VCaP (cell line): ENCODE data around the gene CEP131.
A peak's percentile ranks its signal among the peaks of the same experiment; 100 is the strongest.

Experiments used
- H3K27ac ChIP-seq: fragments of 450-650 bp; 2 replicates; pipeline ENCODE4 v1.5.1; 2017
- CTCF ChIP-seq: fragments of 450-650 bp; conservative IDR thresholded peaks from 2 replicates; pipeline ENCODE4 v1.5.1; 2017; ENCODE audit warnings: mild to moderate bottlenecking, moderate library complexity

The CEP131 gene

GRCh38 chr17:81203136-81203535, 19.6 kb downstream of the CEP131 start:
- no peak overlapping the region for H3K27ac ChIP-seq
- TF ChIP-seq CTCF, result no peak

GRCh38 chr17:81202318-81202717, 20.4 kb downstream of the CEP131 start:
- no peak for TF ChIP-seq CTCF
- no peak overlapping the region for H3K27ac ChIP-seq

- peak; percentile 87 for TF ChIP-seq CTCF
- peak overlapping the region; percentile 58 for H3K27ac ChIP-seq
These were observed 21.8 kb downstream of the CEP131 start for GRCh38 chr17:81200695-81201580.

GRCh38 chr17:81200201-81200600, 22.6 kb downstream of the CEP131 start:
- TF ChIP-seq CTCF, result no peak
- H3K27ac ChIP-seq, result peak overlapping the region; percentile 58

- H3K27ac ChIP-seq, result peak overlapping the region; percentile 2; the same call in 1 of the 2 replicates
- no peak for TF ChIP-seq CTCF
These were observed 23.3 kb downstream of the CEP131 start for GRCh38 chr17:81199482-81199830.

- no peak for TF ChIP-seq CTCF
- peak overlapping the region; percentile 70; the same call in 1 of the 2 replicates for H3K27ac ChIP-seq
These were observed 23.8 kb downstream of the CEP131 start for GRCh38 chr17:81198826-81199481.

- H3K27ac ChIP-seq, result peak overlapping the region; percentile 70
- no peak for TF ChIP-seq CTCF
These were observed 24.8 kb downstream of the CEP131 start for GRCh38 chr17:81197831-81198490.
